H1 (cell line): ENCODE data around the gene TIE1. TPM values are rescaled to one million over a fixed set of nuclear protein-coding genes. Genes with fewer than 3 reads are reported as not detected.

Source experiments
- CHD2 ChIP-seq: IDR thresholded peaks from 2 replicates; pipeline ENCODE4 v1.6.1; 2012; ENCODE audit warnings: low read length, improper control_type of control experiment
- CHD7 ChIP-seq: fragments of 300-600 bp; sonication (generic); IDR thresholded peaks from 2 replicates; pipeline ENCODE4 v1.7.1; 2012; ENCODE audit warnings: low read length, moderate library complexity, mild to moderate bottlenecking, inconsistent platforms; ENCODE audit not compliant: insufficient replicate concordance
- CREB1 ChIP-seq: IDR thresholded peaks from 2 replicates; pipeline ENCODE4 v1.6.1; 2012; ENCODE audit warnings: inconsistent platforms
- EP300 ChIP-seq, 2 experiments: IDR thresholded peaks; 1 replicate in 1 of 2; 2 replicates in 1 of 2; pipeline ENCODE4 v1.6.1; 2011 to 2012; ENCODE audit warnings: low read depth in 2 of 2, low read length in 2 of 2, mild to moderate bottlenecking in 2 of 2, borderline replicate concordance in 1 of 2, inconsistent platforms in 1 of 2, moderate library complexity in 1 of 2
- FOSL1 ChIP-seq: IDR thresholded peaks from 2 replicates; pipeline ENCODE4 v1.6.1; 2011; ENCODE audit warnings: mild to moderate bottlenecking, low read depth, low read length, moderate library complexity; ENCODE audit not compliant: insufficient read depth
- GABPA ChIP-seq: IDR thresholded peaks from 2 replicates; pipeline ENCODE4 v1.6.1; 2011; ENCODE audit warnings: mild to moderate bottlenecking, low read length, moderate library complexity, borderline replicate concordance; ENCODE audit not compliant: insufficient read depth
- POLR2AphosphoS5 ChIP-seq: IDR thresholded peaks from 2 replicates; pipeline ENCODE4 v1.6.1; 2011; ENCODE audit warnings: low read depth, low read length
- POU5F1 ChIP-seq: IDR thresholded peaks from 2 replicates; pipeline ENCODE4 v1.6.1; 2011; ENCODE audit warnings: low read depth, mild to moderate bottlenecking, low read length, moderate library complexity
- SAP30 ChIP-seq: fragments of 300-600 bp; sonication (generic); IDR thresholded peaks from 2 replicates; pipeline ENCODE4 v1.7.1; 2012; ENCODE audit warnings: low read length, moderate library complexity, mild to moderate bottlenecking, inconsistent platforms; ENCODE audit not compliant: insufficient read depth, insufficient replicate concordance
- SP1 ChIP-seq: IDR thresholded peaks from 2 replicates; pipeline ENCODE4 v1.6.1; 2011; ENCODE audit warnings: low read depth, low read length
- SP2 ChIP-seq: IDR thresholded peaks from 2 replicates; pipeline ENCODE4 v1.6.1; 2012; ENCODE audit warnings: mild to moderate bottlenecking, low read length, inconsistent platforms
- TCF12 ChIP-seq: IDR thresholded peaks from 2 replicates; pipeline ENCODE4 v1.6.1; 2011; ENCODE audit warnings: low read depth, mild to moderate bottlenecking, low read length
- polyA plus RNA-seq, 7 experiments: library from polyadenylated mRNA; depleted of rRNA in 3 of 7; stranded (reverse) in 5 of 7; unstranded in 2 of 7; fragments of >200 nt in 5 of 7; fragments of 200-250 nt in 2 of 7; gene quantifications; 1 replicate in 5 of 7; 2 replicates in 1 of 7; 4 replicates in 1 of 7; pipeline versions ENCODE4 v1.2.1 to v1.2.3, GENCODE V29; 2011 to 2013; ENCODE audit warnings: missing spikeins in 2 of 7, mixed read lengths in 2 of 7
- total RNA-seq: library from RNA; stranded (reverse); fragmentation: NEBNext Ultra II Directional; extraction: Animal tissue kit (Norgen Biotek cat#: 25700); gene quantifications from 2 replicates; pipeline ENCODE4 v1.2.1, GENCODE V29; 2021
- TF ChIP-seq, protein P1 (sequence below): IDR thresholded peaks from 2 replicates; pipeline ENCODE4 v1.6.1; 2012; ENCODE audit warnings: inconsistent platforms

The TIE1 gene
- total and polyA plus RNA-seq, 2 of the 8 experiments (the other 6 are each of a cell fraction or from before 2014, with no cell fraction given), result 0.74 to 2.2 TPM

GRCh38 chr1:43340559-43340958 is 39.8 kb downstream of the TIE1 start (continued):
- no peak for TF ChIP-seq CHD7
- TF ChIP-seq SP1, result no peak
- no peak for TF ChIP-seq FOSL1
- no peak for TF ChIP-seq GABPA
- no peak for TF ChIP-seq SP2
- TF ChIP-seq, protein P1, sequence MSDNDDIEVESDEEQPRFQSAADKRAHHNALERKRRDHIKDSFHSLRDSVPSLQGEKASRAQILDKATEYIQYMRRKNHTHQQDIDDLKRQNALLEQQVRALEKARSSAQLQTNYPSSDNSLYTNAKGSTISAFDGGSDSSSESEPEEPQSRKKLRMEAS, result no peak
- TF ChIP-seq POLR2AphosphoS5, result no peak
- TF ChIP-seq CHD2, result no peak
- TF ChIP-seq POU5F1, result no peak
- TF ChIP-seq TCF12, result no peak
- no peak for TF ChIP-seq EP300 (IDR thresholded peaks at IDR 0.05; ENCODE audit: borderline replicate concordance in 1 of 2, low read depth in 2 of 2, low read length in 2 of 2)
- TF ChIP-seq CREB1, result no peak
- TF ChIP-seq SAP30, result no peak
